SJSA1 (cell line): ENCODE data around the gene HYDIN. TPM values are rescaled to one million over a fixed set of nuclear protein-coding genes. Genes with fewer than 3 reads are reported as not detected.
"Not testable (repeated sequence)": the region's sequence is repeated elsewhere in the genome, so short reads cannot be mapped to it uniquely, and the experiment has no call there.

Source experiments
- DNase-seq, 2 experiments: peaks; one replicate each; pipeline ENCODE4 v3.0.0-alpha.2; 2015 to 2020; ENCODE audit warnings: low spot score in 2 of 2, low read depth in 1 of 2
- H3K27ac ChIP-seq: fragments of 250-450 bp; sonication (Bioruptor Pico); 2 replicates; pipeline ENCODE4 v1.5.1; 2020; ENCODE audit warnings: mild to moderate bottlenecking, moderate library complexity
- H3K27me3 ChIP-seq: fragments of 250-450 bp; sonication (Bioruptor Pico); replicated peaks from 2 replicates; pipeline ENCODE4 v1.5.1; 2020; ENCODE audit warnings: mild to moderate bottlenecking, moderate library complexity
- H3K36me3 ChIP-seq: fragments of 250-450 bp; sonication (Bioruptor Pico); 2 replicates; pipeline ENCODE4 v1.5.1; 2020; ENCODE audit warnings: mild to moderate bottlenecking
- H3K4me1 ChIP-seq: fragments of 250-450 bp; sonication (Bioruptor Pico); replicated peaks from 2 replicates; pipeline ENCODE4 v1.6.1; 2021; ENCODE audit warnings: mild to moderate bottlenecking
- H3K4me3 ChIP-seq: fragments of 250-450 bp; sonication (Bioruptor Pico); 2 replicates; pipeline ENCODE4 v1.5.1; 2020; ENCODE audit warnings: mild to moderate bottlenecking
- H3K9me3 ChIP-seq: fragments of 250-450 bp; sonication (Bioruptor Pico); replicated peaks from 2 replicates; pipeline ENCODE4 v1.5.1; 2020; ENCODE audit warnings: mild to moderate bottlenecking
- total RNA-seq: library from RNA; depleted of rRNA; stranded (reverse); fragments of >200 nt; shearing (Covaris generic); gene quantifications from 2 replicates; pipeline ENCODE4 v1.2.3, GENCODE V29; 2014

HYDIN gene
- total RNA-seq, 1 experiment from 2014 or later: 0.16 TPM

DNA sequence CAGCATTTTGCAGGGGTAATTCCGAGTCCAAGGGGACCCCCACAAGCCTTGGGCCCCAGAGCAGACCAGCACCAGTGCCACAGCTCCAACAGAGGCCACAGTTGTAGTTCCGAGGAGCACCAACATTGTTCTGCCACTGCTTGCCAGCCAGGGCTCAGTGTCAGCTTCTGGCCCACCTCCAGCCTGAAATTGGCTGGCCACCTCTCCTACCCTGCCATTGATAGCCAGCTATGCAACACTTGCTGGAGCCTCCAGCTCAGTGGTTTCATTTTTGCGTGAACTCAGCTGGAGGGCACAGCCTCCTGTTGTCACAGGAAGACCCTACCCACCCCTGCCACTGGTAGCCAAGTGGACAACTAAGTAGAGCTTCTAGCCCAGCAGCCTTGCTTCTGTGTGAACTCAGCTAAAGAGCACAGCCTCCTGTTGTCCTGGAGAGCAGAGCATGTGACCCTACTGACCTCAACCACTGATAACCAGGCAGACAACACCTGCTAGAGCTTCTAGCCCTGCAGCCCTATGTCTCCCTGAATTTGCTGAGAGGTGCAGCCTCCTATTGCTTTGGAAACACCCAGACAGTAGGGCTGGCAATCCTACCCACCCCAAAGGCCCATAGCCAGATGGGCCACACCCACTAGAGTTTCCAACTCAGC is 24.9 kb downstream of the HYDIN start:
- no peak for DNase-seq
- no peak overlapping the region for H3K27ac ChIP-seq
- H3K4me1 ChIP-seq: no peaks in the 10 kb centered on the region
- no peaks in the 10 kb centered on the region for H3K27me3 ChIP-seq
- no peaks in the 10 kb centered on the region for H3K36me3 ChIP-seq
- no peaks in the 10 kb centered on the region for H3K9me3 ChIP-seq
- H3K4me3 ChIP-seq: no peak overlapping the region

- no peak overlapping the region for H3K27ac ChIP-seq
- no peak for DNase-seq
- no peaks in the 10 kb centered on the region for H3K4me1 ChIP-seq
- H3K27me3 ChIP-seq: no peaks in the 10 kb centered on the region
- H3K36me3 ChIP-seq: no peaks in the 10 kb centered on the region
- no peaks in the 10 kb centered on the region for H3K9me3 ChIP-seq
- H3K4me3 ChIP-seq: no peak overlapping the region
Observed at GRCh38 chr16:71203631-71204030, 26.9 kb downstream of the HYDIN start.

DNA sequence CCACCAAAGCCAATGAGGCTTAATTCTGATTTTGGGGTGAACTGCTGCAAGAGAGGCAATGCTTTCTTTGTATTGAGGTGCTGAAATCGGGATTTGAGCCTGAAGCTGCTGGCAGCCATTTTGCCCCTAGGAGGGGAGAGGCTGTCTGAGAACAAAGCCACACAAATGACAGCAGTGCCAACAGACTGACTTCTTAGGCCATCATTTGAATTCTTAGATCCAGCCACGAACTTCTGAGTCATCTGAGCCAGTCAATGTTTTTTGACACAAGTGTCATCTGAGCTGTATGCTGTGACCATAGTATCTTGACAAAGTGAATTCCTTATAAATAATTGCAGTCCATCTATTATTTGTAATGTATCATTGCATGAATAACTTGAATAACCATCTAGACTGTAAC is 29.0 kb downstream of the HYDIN start:
- Histone ChIP-seq H3K27ac (no peak overlapping the region), H3K9me3 (no peaks in the 10 kb centered on the region), H3K4me3 (no peak overlapping the region), H3K27me3 (no peaks in the 10 kb centered on the region), H3K4me1 (no peaks in the 10 kb centered on the region), H3K36me3 (no peaks in the 10 kb centered on the region)
- DNase-seq: no peak

GRCh38 chr16:71201054-71201453 is 29.5 kb downstream of the HYDIN start:
- Histone ChIP-seq H3K27ac (no peak overlapping the region), H3K27me3 (no peaks in the 10 kb centered on the region), H3K4me1 (no peaks in the 10 kb centered on the region), H3K9me3 (no peaks in the 10 kb centered on the region), H3K36me3 (no peaks in the 10 kb centered on the region), H3K4me3 (no peak overlapping the region)
- DNase-seq: no peak

DNA sequence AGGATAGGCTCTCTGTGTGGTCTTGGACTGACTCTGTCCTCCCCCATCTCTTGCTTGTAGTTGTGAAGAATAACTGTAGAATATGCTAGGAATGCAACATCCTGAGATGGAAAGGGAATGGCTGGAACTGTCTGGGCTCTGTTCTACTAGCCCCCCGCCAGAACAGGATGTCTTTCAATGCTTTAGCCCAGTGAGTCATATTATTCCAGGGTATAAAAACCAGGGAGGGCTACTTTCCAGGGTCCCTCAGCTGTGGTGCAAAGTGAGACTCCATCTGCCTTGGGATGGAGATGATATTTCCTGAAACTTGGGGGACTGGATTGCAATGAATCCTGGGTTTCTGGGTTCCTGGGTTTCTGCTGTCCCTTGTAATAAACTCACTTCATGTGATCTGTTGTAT is 32.1 kb downstream of the HYDIN start:
- Histone ChIP-seq H3K9me3 (no peaks in the 10 kb centered on the region), H3K4me1 (no peaks in the 10 kb centered on the region), H3K36me3 (no peaks in the 10 kb centered on the region), H3K4me3 (no peak overlapping the region), H3K27ac (no peak overlapping the region), H3K27me3 (no peaks in the 10 kb centered on the region)
- DNase-seq: no peak

DNA sequence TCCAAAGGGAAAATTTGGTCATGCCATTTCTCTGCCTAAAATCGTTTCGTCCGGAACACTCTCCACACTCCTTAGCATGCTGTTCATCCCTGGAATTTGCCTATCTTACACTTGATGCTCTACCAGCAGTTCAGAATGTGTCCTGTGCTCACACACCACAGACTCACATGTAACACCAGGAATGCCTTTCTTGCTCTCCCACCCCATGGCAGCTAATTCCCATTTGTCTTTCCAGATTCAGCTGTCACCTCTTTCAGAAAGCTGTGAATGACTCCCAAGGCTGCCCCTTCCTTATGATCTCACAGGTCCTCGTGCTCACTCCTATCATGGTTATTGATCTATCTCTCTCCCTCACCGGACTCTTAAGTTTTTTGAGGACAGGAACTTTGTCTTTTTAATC is 38.1 kb downstream of the HYDIN start:
- no peaks in the 10 kb centered on the region for H3K27me3 ChIP-seq
- H3K36me3 ChIP-seq: no peaks in the 10 kb centered on the region
- no peak overlapping the region for H3K27ac ChIP-seq
- no peak for DNase-seq
- no peaks in the 10 kb centered on the region for H3K4me1 ChIP-seq
- H3K9me3 ChIP-seq: no peaks in the 10 kb centered on the region
- no peak overlapping the region for H3K4me3 ChIP-seq

- H3K27me3 ChIP-seq: no peaks in the 10 kb centered on the region
- H3K4me1 ChIP-seq: no peaks in the 10 kb centered on the region
- H3K27ac ChIP-seq: no peak overlapping the region
- no peaks in the 10 kb centered on the region for H3K36me3 ChIP-seq
- DNase-seq: no peak
- H3K4me3 ChIP-seq: no peak overlapping the region
- no peaks in the 10 kb centered on the region for H3K9me3 ChIP-seq
Observed at GRCh38 chr16:71188956-71189712, 41.4 kb downstream of the HYDIN start.

DNA sequence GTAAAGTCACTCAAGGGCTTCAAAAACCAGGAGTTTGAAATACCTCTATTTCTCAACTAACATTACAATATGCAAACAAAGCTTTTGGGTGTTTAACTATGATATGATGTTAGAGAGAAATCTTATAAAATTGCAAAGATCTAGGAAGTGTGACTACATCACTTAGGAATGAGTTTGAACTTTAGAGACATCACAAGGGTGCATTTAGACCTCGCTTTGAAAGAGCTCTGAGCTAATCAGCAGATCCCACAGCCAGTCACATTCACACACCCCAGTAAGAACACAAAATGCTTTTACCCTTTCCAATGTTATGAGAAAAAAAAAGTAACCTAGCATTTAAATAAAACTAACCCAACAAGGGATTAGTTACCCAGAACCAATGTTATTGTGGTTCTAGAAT is 45.2 kb downstream of the HYDIN start:
- Histone ChIP-seq H3K9me3 (no peaks in the 10 kb centered on the region), H3K27ac (no peak overlapping the region), H3K4me3 (no peak overlapping the region), H3K4me1 (no peaks in the 10 kb centered on the region), H3K36me3 (no peaks in the 10 kb centered on the region), H3K27me3 (no peaks in the 10 kb centered on the region; the same call in none of the 2 replicates)
- no peak for DNase-seq

- Histone ChIP-seq H3K36me3 (no peaks in the 10 kb centered on the region), H3K4me1 (no peaks in the 10 kb centered on the region), H3K27me3 (peaks cover 7% of the 10 kb centered on the region), H3K9me3 (no peaks in the 10 kb centered on the region), H3K4me3 (no peak overlapping the region), H3K27ac (no peak overlapping the region)
- DNase-seq: no peak
Observed at GRCh38 chr16:71179569-71179968, 51.0 kb downstream of the HYDIN start.

DNA sequence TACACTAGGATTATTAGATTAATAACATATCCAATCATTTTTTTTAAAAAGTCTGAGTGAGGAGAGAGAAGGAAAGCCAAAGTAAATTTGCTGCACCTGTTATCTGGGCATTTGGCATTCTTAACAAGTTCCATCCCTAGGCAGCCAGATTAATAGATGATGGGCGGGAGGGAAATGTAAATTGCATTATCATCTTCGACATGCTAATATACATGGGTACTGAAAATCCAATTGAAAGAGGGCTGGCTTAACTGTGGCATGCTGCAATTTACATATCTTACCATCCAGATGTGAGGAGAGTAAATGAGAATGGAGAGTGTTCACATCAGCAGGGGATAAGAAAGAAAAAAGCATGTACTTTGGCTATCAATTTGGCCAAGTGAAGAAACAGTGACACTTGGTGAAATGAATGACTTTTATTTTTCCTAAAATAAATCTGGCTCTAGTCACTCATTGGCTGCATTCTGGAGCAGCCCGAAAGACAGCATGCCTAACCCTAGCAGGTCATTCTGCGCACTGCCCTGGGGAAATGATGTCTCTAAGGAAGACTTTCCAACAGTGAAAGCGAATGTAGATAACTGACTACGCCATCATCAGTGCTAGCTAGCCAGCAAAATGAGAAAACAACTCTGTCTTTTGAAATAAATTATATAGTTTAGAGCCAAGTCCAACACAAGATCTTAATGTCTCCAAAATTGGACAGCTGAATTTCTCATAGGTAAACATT is 57.9 kb downstream of the HYDIN start:
- Histone ChIP-seq H3K27ac (no peak overlapping the region), H3K4me3 (no peak overlapping the region), H3K9me3 (no peaks in the 10 kb centered on the region), H3K36me3 (no peaks in the 10 kb centered on the region), H3K4me1 (no peaks in the 10 kb centered on the region), H3K27me3 (0 out of 2 replicates have a peak, but pooled peaks cover 7% of the 10 kb centered on the region)
- no peak for DNase-seq

DNA sequence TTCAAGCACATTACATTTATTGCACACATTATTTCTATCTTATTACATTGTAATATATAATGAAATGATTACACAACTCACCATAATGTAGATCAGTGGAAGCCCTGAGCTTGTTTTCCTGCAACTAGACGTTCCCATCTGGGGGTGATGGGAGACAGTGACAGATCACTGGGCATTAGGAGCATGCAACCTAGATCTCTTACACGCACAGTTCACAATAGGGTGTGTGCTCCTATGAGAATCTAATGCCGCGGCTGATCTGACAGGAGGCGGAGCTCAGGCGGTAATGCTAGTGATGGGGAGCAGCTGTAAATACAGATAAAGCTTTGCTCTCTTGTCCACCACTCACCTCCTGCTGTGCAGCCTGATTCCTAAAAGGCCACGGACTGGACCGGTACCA is 69.5 kb downstream of the HYDIN start:
- H3K9me3 ChIP-seq, H3K4me3 ChIP-seq, H3K27ac ChIP-seq, H3K36me3 ChIP-seq, H3K27me3 ChIP-seq, DNase-seq, H3K4me1 ChIP-seq: not testable (repeated sequence)

- not testable (repeated sequence) for H3K4me1 ChIP-seq, H3K4me3 ChIP-seq, H3K36me3 ChIP-seq, DNase-seq, H3K9me3 ChIP-seq, H3K27me3 ChIP-seq, H3K27ac ChIP-seq
Observed at GRCh38 chr16:71157278-71157677, 73.2 kb downstream of the HYDIN start.

- H3K36me3 ChIP-seq, H3K4me3 ChIP-seq, H3K27ac ChIP-seq, H3K9me3 ChIP-seq, DNase-seq, H3K4me1 ChIP-seq, H3K27me3 ChIP-seq: not testable (repeated sequence)
Observed at GRCh38 chr16:71153329-71153728, 77.2 kb downstream of the HYDIN start.

DNA sequence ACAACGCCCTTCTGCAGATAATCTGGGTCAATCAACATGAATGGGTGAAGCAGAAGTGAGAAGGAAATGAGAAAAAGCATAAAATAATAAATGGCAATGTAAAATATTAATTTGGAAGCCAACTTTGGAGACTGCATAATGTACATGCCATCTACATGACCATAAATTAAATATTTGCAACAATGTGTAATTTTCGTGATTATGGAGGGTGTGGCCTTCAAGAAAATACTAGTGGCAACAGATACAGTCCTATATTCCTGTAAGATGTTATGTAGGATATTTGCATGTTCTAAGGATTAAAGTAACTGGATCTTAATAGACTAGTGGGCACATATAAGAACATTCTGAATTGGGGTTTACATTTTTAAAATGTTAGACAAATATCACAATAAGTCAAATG is 78.9 kb downstream of the HYDIN start:
- not testable (repeated sequence) for DNase-seq, H3K36me3 ChIP-seq, H3K9me3 ChIP-seq, H3K27ac ChIP-seq, H3K27me3 ChIP-seq, H3K4me3 ChIP-seq, H3K4me1 ChIP-seq
